HepG2 (cell line): ENCODE measurements around the gene CDH2.

Experiments
- KDM1A ChIP-seq: IDR thresholded peaks from 2 replicates; pipeline ENCODE4 v1.6.1; 2016; ENCODE audit warnings: missing compliant biosample characterization
- NPAS2 ChIP-seq: sonication (generic); formaldehyde crosslinking; IDR thresholded peaks from 2 replicates; pipeline ENCODE4 v1.8.0; 2022; ENCODE audit warnings: mild to moderate bottlenecking, missing genetic modification reagents, borderline replicate concordance
- PATZ1 ChIP-seq: sonication (generic); formaldehyde crosslinking; IDR thresholded peaks from 2 replicates; pipeline ENCODE4 v1.4.0; 2020; ENCODE audit warnings: missing genetic modification reagents
- ZMAT5 ChIP-seq: sonication (generic); formaldehyde crosslinking; IDR thresholded peaks from 2 replicates; pipeline ENCODE4 v1.5.0; 2020; ENCODE audit warnings: mild to moderate bottlenecking, low read depth, missing genetic modification reagents, borderline replicate concordance
- TF ChIP-seq, protein P1 (sequence below): sonication (generic); formaldehyde crosslinking; IDR thresholded peaks from 2 replicates; pipeline ENCODE4 v1.5.0; 2020; ENCODE audit warnings: mild to moderate bottlenecking, missing genetic modification reagents, moderate library complexity

GRCh38 chr18:28044036-28044435, 132.9 kb downstream of the CDH2 start:
- TF ChIP-seq ZMAT5 (no peak), NPAS2 (no peak), KDM1A (CRISPR knock-in tag) (no peak), PATZ1 (no peak)
- TF ChIP-seq, protein P1, sequence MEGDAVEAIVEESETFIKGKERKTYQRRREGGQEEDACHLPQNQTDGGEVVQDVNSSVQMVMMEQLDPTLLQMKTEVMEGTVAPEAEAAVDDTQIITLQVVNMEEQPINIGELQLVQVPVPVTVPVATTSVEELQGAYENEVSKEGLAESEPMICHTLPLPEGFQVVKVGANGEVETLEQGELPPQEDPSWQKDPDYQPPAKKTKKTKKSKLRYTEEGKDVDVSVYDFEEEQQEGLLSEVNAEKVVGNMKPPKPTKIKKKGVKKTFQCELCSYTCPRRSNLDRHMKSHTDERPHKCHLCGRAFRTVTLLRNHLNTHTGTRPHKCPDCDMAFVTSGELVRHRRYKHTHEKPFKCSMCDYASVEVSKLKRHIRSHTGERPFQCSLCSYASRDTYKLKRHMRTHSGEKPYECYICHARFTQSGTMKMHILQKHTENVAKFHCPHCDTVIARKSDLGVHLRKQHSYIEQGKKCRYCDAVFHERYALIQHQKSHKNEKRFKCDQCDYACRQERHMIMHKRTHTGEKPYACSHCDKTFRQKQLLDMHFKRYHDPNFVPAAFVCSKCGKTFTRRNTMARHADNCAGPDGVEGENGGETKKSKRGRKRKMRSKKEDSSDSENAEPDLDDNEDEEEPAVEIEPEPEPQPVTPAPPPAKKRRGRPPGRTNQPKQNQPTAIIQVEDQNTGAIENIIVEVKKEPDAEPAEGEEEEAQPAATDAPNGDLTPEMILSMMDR (CRISPR knock-in tag): no peak
